Measurements from ENCODE around the gene AP1B1. TPM values are rescaled to one million over a fixed set of nuclear protein-coding genes. Genes with fewer than 3 reads are reported as not detected.

AP1B1 gene
- total and polyA plus RNA-seq, 2 donors (not counting 1 experiment from before 2014, with no cell fraction given) = 139 to 174 TPM

- peaks cover 58 to 60% of the 10 kb centered on the region in 2 donors for H3K4me1 ChIP-seq (ENCODE audit: control insufficient read depth in 2 of 2, insufficient read depth in 2 of 2, low read length in 2 of 2)
- H3K9ac ChIP-seq (ENCODE audit: low read length) = no peak overlapping the region
- intact Hi-C loops (cut with micrococcal nuclease) = loop anchor here (10.0 kb wide), 1 partner anchor 305 kb away; the partner anchor contains the start of gene KREMEN1
- H3K4me3 ChIP-seq (ENCODE audit: control extremely low read depth in 1 of 5, extremely low read depth in 1 of 5, insufficient read depth in 1 of 5, low read depth in 2 of 5, low read length in 4 of 5) = no peak overlapping the region
- H3K27ac ChIP-seq (ENCODE audit: low read length in 2 of 2) = peak overlapping the region in 1 of 2 donors; percentile 55
- peaks cover 97% of the 10 kb centered on the region for H4K20me1 ChIP-seq (ENCODE audit: control insufficient read depth, insufficient read depth, low read length, poor library complexity, severe bottlenecking)
- no peak overlapping the region for H3K4me2 ChIP-seq (replicated peaks; ENCODE audit: low read depth, low read length, poor library complexity, severe bottlenecking)
- H2AFZ ChIP-seq (ENCODE audit: insufficient read depth, low read depth, low read length, poor library complexity, severe bottlenecking) = no peak overlapping the region
- TF ChIP-seq EZH2 (IDR thresholded peaks at IDR 0.05; ENCODE audit: borderline replicate concordance, insufficient read depth, low read depth, low read length, poor library complexity, severe bottlenecking) = no peak
- TF ChIP-seq, protein P1, sequence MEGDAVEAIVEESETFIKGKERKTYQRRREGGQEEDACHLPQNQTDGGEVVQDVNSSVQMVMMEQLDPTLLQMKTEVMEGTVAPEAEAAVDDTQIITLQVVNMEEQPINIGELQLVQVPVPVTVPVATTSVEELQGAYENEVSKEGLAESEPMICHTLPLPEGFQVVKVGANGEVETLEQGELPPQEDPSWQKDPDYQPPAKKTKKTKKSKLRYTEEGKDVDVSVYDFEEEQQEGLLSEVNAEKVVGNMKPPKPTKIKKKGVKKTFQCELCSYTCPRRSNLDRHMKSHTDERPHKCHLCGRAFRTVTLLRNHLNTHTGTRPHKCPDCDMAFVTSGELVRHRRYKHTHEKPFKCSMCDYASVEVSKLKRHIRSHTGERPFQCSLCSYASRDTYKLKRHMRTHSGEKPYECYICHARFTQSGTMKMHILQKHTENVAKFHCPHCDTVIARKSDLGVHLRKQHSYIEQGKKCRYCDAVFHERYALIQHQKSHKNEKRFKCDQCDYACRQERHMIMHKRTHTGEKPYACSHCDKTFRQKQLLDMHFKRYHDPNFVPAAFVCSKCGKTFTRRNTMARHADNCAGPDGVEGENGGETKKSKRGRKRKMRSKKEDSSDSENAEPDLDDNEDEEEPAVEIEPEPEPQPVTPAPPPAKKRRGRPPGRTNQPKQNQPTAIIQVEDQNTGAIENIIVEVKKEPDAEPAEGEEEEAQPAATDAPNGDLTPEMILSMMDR (IDR thresholded peaks at IDR 0.05) = no peak
- Mint-ChIP-seq H3K27me3 (no peaks in the 10 kb centered on the region), H3K4me3 (no peak overlapping the region), H3K27ac (peak overlapping the region; percentile 81), H3K4me1 (peaks cover 83% of the 10 kb centered on the region), H3K9me3 (ENCODE audit: insufficient read depth) (no peaks in the 10 kb centered on the region)
- peaks cover 98% of the 10 kb centered on the region for H3K79me2 ChIP-seq (ENCODE audit: control insufficient read depth, insufficient read depth, low read length)
- ATAC-seq (ENCODE audit: low read depth) (no peak), DNase-seq (no peak)
- WGBS (ENCODE audit: insufficient coverage) = 97% methylated on average over 6 of the region's 6 CpGs
- ChIA-PET CTCF (no interaction called here), POLR2A (no interaction called here)
- no peaks in the 10 kb centered on the region for H3K27me3 ChIP-seq (replicated peaks in 1 of 4; ENCODE audit: control extremely low read depth in 1 of 4, control insufficient read depth in 3 of 4, insufficient read depth in 4 of 4, low read length in 3 of 4)
- H3K36me3 ChIP-seq (replicated peaks in 1 of 2; ENCODE audit: control extremely low read depth in 1 of 2, control insufficient read depth in 1 of 2, extremely low read depth in 1 of 2, insufficient read depth in 2 of 2, low read length in 1 of 2) = peaks cover 5 to 81% of the 10 kb centered on the region in 2 experiments
- H3K9me3 ChIP-seq (ENCODE audit: control extremely low read depth in 1 of 3, control insufficient read depth in 2 of 3, insufficient read depth in 1 of 3, low read length in 2 of 3) = no peaks in the 10 kb centered on the region
Observed at GRCh38 chr22:29380032-29380781, 8.2 kb downstream of the AP1B1 start.

DNA sequence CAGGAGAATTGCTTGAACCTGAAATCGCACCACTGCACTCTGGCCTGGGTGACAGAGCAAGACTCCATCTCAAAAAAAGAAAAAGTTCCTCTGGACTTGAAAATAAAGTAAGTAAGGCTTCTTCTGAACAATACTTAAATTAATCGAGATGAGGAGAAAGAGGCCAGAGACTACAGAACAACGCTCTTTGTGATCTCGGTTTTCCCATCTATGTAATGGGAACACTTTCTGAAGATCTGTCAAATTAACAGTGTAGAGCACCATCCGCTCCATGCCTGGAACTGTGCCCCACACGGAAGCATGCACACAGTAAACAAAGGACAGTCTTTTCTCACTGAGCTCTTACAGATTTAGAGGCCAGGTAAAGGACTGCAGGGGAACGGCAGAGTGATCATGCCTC, 9.1 kb downstream of the AP1B1 start:
- DNase-seq (no peak), ATAC-seq (ENCODE audit: low read depth) (no peak)
- Histone ChIP-seq H3K79me2 (ENCODE audit: control insufficient read depth, insufficient read depth, low read length) (peaks cover 98% of the 10 kb centered on the region), H3K9ac (ENCODE audit: low read length) (no peak overlapping the region), H2AFZ (ENCODE audit: insufficient read depth, low read depth, low read length, poor library complexity, severe bottlenecking) (no peak overlapping the region), H3K4me1 (ENCODE audit: control insufficient read depth in 2 of 2, insufficient read depth in 2 of 2, low read length in 2 of 2) (peaks cover 49 to 52% of the 10 kb centered on the region in 2 donors), H4K20me1 (ENCODE audit: control insufficient read depth, insufficient read depth, low read length, poor library complexity, severe bottlenecking) (peaks cover 97% of the 10 kb centered on the region), H3K27ac (ENCODE audit: low read length in 2 of 2) (peak overlapping the region in 1 of 2 donors; percentile 55), H3K4me3 (ENCODE audit: control extremely low read depth in 1 of 5, extremely low read depth in 1 of 5, insufficient read depth in 1 of 5, low read depth in 2 of 5, low read length in 4 of 5) (no peak overlapping the region), H3K4me2 (replicated peaks; ENCODE audit: low read depth, low read length, poor library complexity, severe bottlenecking) (no peak overlapping the region), H3K9me3 (ENCODE audit: control extremely low read depth in 1 of 3, control insufficient read depth in 2 of 3, insufficient read depth in 1 of 3, low read length in 2 of 3) (peaks cover 0 to 3% (median 0%) of the 10 kb centered on the region in 3 donors), H3K27me3 (replicated peaks in 1 of 4; ENCODE audit: control extremely low read depth in 1 of 4, control insufficient read depth in 3 of 4, insufficient read depth in 4 of 4, low read length in 3 of 4) (no peaks in the 10 kb centered on the region), H3K36me3 (replicated peaks in 1 of 2; ENCODE audit: control extremely low read depth in 1 of 2, control insufficient read depth in 1 of 2, extremely low read depth in 1 of 2, insufficient read depth in 2 of 2, low read length in 1 of 2) (peaks cover 10 to 82% of the 10 kb centered on the region in 2 experiments)
- POLR2A ChIA-PET = interaction anchor here (0.6 kb wide), 1 partner anchor 620 kb away, joined by 5 read pairs; no protein-coding TSS in a partner anchor
- Mint-ChIP-seq H3K27me3 (no peaks in the 10 kb centered on the region), H3K4me3 (no peak overlapping the region), H3K4me1 (peaks cover 80% of the 10 kb centered on the region), H3K9me3 (ENCODE audit: insufficient read depth) (no peaks in the 10 kb centered on the region), H3K27ac (peak overlapping the region; percentile 28)
- TF ChIP-seq, protein P1 (IDR thresholded peaks at IDR 0.05) = no peak
- no peak for TF ChIP-seq EZH2 (IDR thresholded peaks at IDR 0.05; ENCODE audit: borderline replicate concordance, insufficient read depth, low read depth, low read length, poor library complexity, severe bottlenecking)
- intact Hi-C loops (cut with micrococcal nuclease) = no loop called here
- 98% methylated on average over 6 of the region's 7 CpGs for WGBS (ENCODE audit: insufficient coverage)
- CTCF ChIA-PET = no interaction called here

Data from B cell (primary cell).